OCI-LY1 (cell line): Measurements from ENCODE around the gene GABBR1.

Experiments used
- H2AFZ ChIP-seq: fragments of 200-600 bp; sonication (generic), shearing (Covaris generic); 2 replicates; pipeline ENCODE4 v1.6.0; 2014; ENCODE audit warnings: antibody characterized with exemption, mild to moderate bottlenecking, low read length
- H3F3A ChIP-seq: fragments of 200-600 bp; sonication (generic), shearing (Covaris generic); 2 replicates; pipeline ENCODE4 v1.6.0; 2014; ENCODE audit warnings: mild to moderate bottlenecking, antibody characterized with exemption, low read length, moderate library complexity; ENCODE audit not compliant: insufficient read depth
- H3K27ac ChIP-seq: fragments of 200-600 bp; sonication (generic); 2 replicates; pipeline ENCODE4 v1.5.1; 2014; ENCODE audit warnings: low read length, mixed run types, mild to moderate bottlenecking, low read depth; ENCODE audit not compliant: poor library complexity, severe bottlenecking
- H3K27me3 ChIP-seq: fragments of 200-600 bp; sonication (generic); 2 replicates; pipeline ENCODE4 v1.6.0; 2014; ENCODE audit warnings: antibody characterized with exemption, mild to moderate bottlenecking, low read length, moderate library complexity; ENCODE audit not compliant: insufficient read depth
- H3K36me3 ChIP-seq: fragments of 200-600 bp; sonication (generic); 2 replicates; pipeline ENCODE4 v1.6.1; 2014; ENCODE audit warnings: mild to moderate bottlenecking, antibody characterized with exemption, low read length, moderate library complexity, mixed read lengths; ENCODE audit not compliant: insufficient read depth
- H3K4me1 ChIP-seq: fragments of 200-600 bp; sonication (generic); 2 replicates; pipeline ENCODE4 v1.5.1; 2014; ENCODE audit warnings: mild to moderate bottlenecking, low read length, moderate library complexity; ENCODE audit not compliant: insufficient read depth, severe bottlenecking
- H3K4me2 ChIP-seq: fragments of 200-600 bp; sonication (generic), shearing (Covaris generic); 2 replicates; pipeline ENCODE4 v1.6.1; 2014; ENCODE audit warnings: low read length
- H3K4me3 ChIP-seq: fragments of 200-600 bp; sonication (generic); 2 replicates; pipeline ENCODE4 v1.5.1; 2014; ENCODE audit warnings: low read length, low read depth, mild to moderate bottlenecking, mixed read lengths; ENCODE audit not compliant: poor library complexity, severe bottlenecking
- H3K79me2 ChIP-seq: fragments of 200-600 bp; shearing (Covaris generic); 2 replicates; pipeline ENCODE4 v1.6.1; 2016; ENCODE audit warnings: mixed run types, low read length, mixed read lengths; ENCODE audit not compliant: insufficient read depth
- H3K9ac ChIP-seq: fragments of 200-600 bp; sonication (generic), shearing (Covaris generic); 2 replicates; pipeline ENCODE4 v1.6.1; 2014; ENCODE audit warnings: mild to moderate bottlenecking, low read length, mixed read lengths
- H3K9me2 ChIP-seq: fragments of 200-600 bp; sonication (generic), shearing (Covaris generic); 2 replicates; pipeline ENCODE4 v1.6.1; 2014; ENCODE audit warnings: low read depth, mild to moderate bottlenecking, low read length, mixed read lengths
- H3K9me3 ChIP-seq: fragments of 200-600 bp; shearing (Covaris generic); 2 replicates; pipeline ENCODE4 v1.6.1; 2014; ENCODE audit warnings: low read length, mixed read lengths
- H4K20me1 ChIP-seq: fragments of 200-600 bp; sonication (generic), shearing (Covaris generic); 2 replicates; pipeline ENCODE4 v1.6.0; 2016; ENCODE audit warnings: mild to moderate bottlenecking, low read length; ENCODE audit not compliant: insufficient read depth
- CTCF ChIP-seq: fragments of 200-600 bp; sonication (generic), shearing (Covaris generic); IDR thresholded peaks from 2 replicates; pipeline ENCODE4 v1.5.1; 2017; ENCODE audit warnings: mild to moderate bottlenecking, antibody characterized with exemption, low read length, moderate library complexity, mixed read lengths
- EZH2 ChIP-seq: fragments of 200-600 bp; sonication (generic), shearing (Covaris generic); IDR thresholded peaks from 2 replicates; pipeline ENCODE4 v1.8.0; 2017; ENCODE audit warnings: borderline replicate concordance, mixed run types, mild to moderate bottlenecking, antibody characterized with exemption, low read length, moderate library complexity, mixed read lengths

Gene GABBR1

GRCh38 chr6:29611426-29611825, 21.6 kb downstream of the GABBR1 start:
- Histone ChIP-seq H3K4me2 (no peak overlapping the region), H3K4me3 (no peak overlapping the region), H4K20me1 (no peaks in the 10 kb centered on the region), H3K9me2 (no peaks in the 10 kb centered on the region), H3K4me1 (no peaks in the 10 kb centered on the region), H3K27me3 (no peaks in the 10 kb centered on the region), H3K9ac (no peak overlapping the region), H3K27ac (no peak overlapping the region), H3K36me3 (no peaks in the 10 kb centered on the region), H2AFZ (no peak overlapping the region), H3F3A (no peaks in the 10 kb centered on the region), H3K79me2 (no peaks in the 10 kb centered on the region), H3K9me3 (no peaks in the 10 kb centered on the region)
- no peak for TF ChIP-seq CTCF
- TF ChIP-seq EZH2, result no peak

GRCh38 chr6:29610540-29610939, 22.4 kb downstream of the GABBR1 start:
- Histone ChIP-seq H3K9ac (no peak overlapping the region), H3K79me2 (no peaks in the 10 kb centered on the region), H3K4me2 (no peak overlapping the region), H3K9me3 (no peaks in the 10 kb centered on the region), H3K27me3 (no peaks in the 10 kb centered on the region), H3K4me1 (no peaks in the 10 kb centered on the region), H2AFZ (no peak overlapping the region), H3K27ac (no peak overlapping the region), H3F3A (no peaks in the 10 kb centered on the region), H4K20me1 (no peaks in the 10 kb centered on the region), H3K9me2 (no peaks in the 10 kb centered on the region), H3K36me3 (no peaks in the 10 kb centered on the region), H3K4me3 (no peak overlapping the region)
- TF ChIP-seq EZH2 (no peak), CTCF (no peak)

GRCh38 chr6:29608131-29608530, 24.9 kb downstream of the GABBR1 start:
- TF ChIP-seq CTCF (no peak), EZH2 (no peak)
- Histone ChIP-seq H3K4me1 (no peaks in the 10 kb centered on the region), H3K4me2 (no peak overlapping the region), H3K4me3 (no peak overlapping the region), H3K27me3 (no peaks in the 10 kb centered on the region), H3K9me2 (no peaks in the 10 kb centered on the region), H4K20me1 (no peaks in the 10 kb centered on the region), H3F3A (no peaks in the 10 kb centered on the region), H3K9me3 (no peaks in the 10 kb centered on the region), H3K9ac (no peak overlapping the region), H3K36me3 (no peaks in the 10 kb centered on the region), H3K27ac (no peak overlapping the region), H3K79me2 (no peaks in the 10 kb centered on the region), H2AFZ (no peak overlapping the region)
